Spleen (tissue), 11 donors: ENCODE data around the gene IL20. TPM values are rescaled to one million over a fixed set of nuclear protein-coding genes. Genes with fewer than 3 reads are reported as not detected.

Experiments
- DNase-seq: peaks from one replicate; pipeline ENCODE4 v3.0.0-alpha.2; 2020
- H3K27ac ChIP-seq, 8 donors: fragments of 200-600 bp; sonication (generic) in 7 of 8; 1 replicate in 4 of 8; 2 replicates in 4 of 8; pipeline versions ENCODE4 v1.5.0 to v1.8.0; 2016 to 2021; ENCODE audit warnings: inconsistent platforms in 4 of 8, mild to moderate bottlenecking in 4 of 8, moderate library complexity in 1 of 8
- H3K27me3 ChIP-seq, 7 donors: fragments of 200-600 bp; sonication (generic) in 6 of 7; replicated peaks in 1 of 7; 1 replicate in 4 of 7; 2 replicates in 3 of 7; pipeline versions ENCODE4 v1.5.0 to v1.8.0; 2016 to 2021; ENCODE audit warnings: inconsistent platforms in 3 of 7, mild to moderate bottlenecking in 1 of 7
- H3K36me3 ChIP-seq, 6 donors: fragments of 200-600 bp; sonication (generic) in 5 of 6; 1 replicate in 4 of 6; 2 replicates in 2 of 6; pipeline versions ENCODE4 v1.5.0 to v1.8.0; 2016 to 2021; ENCODE audit warnings: inconsistent platforms in 2 of 6
- H3K4me1 ChIP-seq, 6 donors: fragments of 200-600 bp; sonication (generic) in 5 of 6; 1 replicate in 3 of 6; 2 replicates in 3 of 6; pipeline versions ENCODE4 v1.5.0 to v1.8.0; 2016 to 2021; ENCODE audit warnings: inconsistent platforms in 3 of 6
- H3K4me3 ChIP-seq, 8 donors: fragments of 200-600 bp; sonication (generic) in 7 of 8; 1 replicate in 4 of 8; 2 replicates in 4 of 8; pipeline versions ENCODE4 v1.5.0 to v1.8.0; 2016 to 2021; ENCODE audit warnings: inconsistent platforms in 4 of 8, mild to moderate bottlenecking in 4 of 8, moderate library complexity in 2 of 8
- H3K9me3 ChIP-seq, 8 donors: fragments of 200-600 bp; sonication (generic) in 7 of 8; 1 replicate in 4 of 8; 2 replicates in 4 of 8; pipeline versions ENCODE4 v1.5.0 to v1.8.0; 2016 to 2021; ENCODE audit warnings: inconsistent platforms in 4 of 8
- POLR2A ChIP-seq, 3 donors: fragments of 450-650 bp; IDR thresholded peaks; one replicate each; pipeline ENCODE4 v1.5.1; 2017; ENCODE audit warnings: antibody characterized with exemption in 3 of 3, mild to moderate bottlenecking in 1 of 3
- POLR2AphosphoS5 ChIP-seq, 3 donors: sonication (generic); formaldehyde crosslinking; IDR thresholded peaks; one replicate each; pipeline ENCODE4 v1.5.1; 2017; ENCODE audit warnings: antibody characterized with exemption in 3 of 3
- WGBS, 5 donors: extraction: QIAGEN DNeasy Blood & Tissue Kit in 3 of 5; methylation state at CpG; one replicate each; pipeline versions ENCODE4 v1.1.5 to v1.1.7; 2013 to 2018; 5-methylcytosine and 5-hydroxymethylcytosine counted together
- intact Hi-C: fragments of 100-400 bp; cut with DNase I; formaldehyde crosslinking; loops from one replicate; pipeline ENCODE4 v1.15.0; 2023; ENCODE audit warnings: low total_unique reads
- polyA plus RNA-seq, 3 donors: library from polyadenylated mRNA; stranded (reverse); fragments of 200-250 nt; gene quantifications; one replicate each; pipeline ENCODE4 v1.2.1, GENCODE V29; 2013
- total RNA-seq, 7 donors: library from RNA; depleted of rRNA in 3 of 7; stranded (reverse); fragments of >200 nt in 3 of 7; fragmentation: NEBNext Ultra II Directional in 4 of 7; extraction: Animal tissue kit (Norgen Biotek cat#: 25700) in 4 of 7; gene quantifications; one replicate each; pipeline versions ENCODE4 v1.1.0 to v1.2.1, GENCODE V29; 2016 to 2021
- TF ChIP-seq, protein P1 (sequence below), 11 experiments: fragments of 200-600 bp in 7 of 11; fragments of 450-650 bp in 4 of 11; sonication (generic) in 4 of 11; IDR thresholded peaks in 8 of 11; conservative IDR thresholded peaks in 3 of 11; 1 replicate in 7 of 11; 2 replicates in 4 of 11; pipeline versions ENCODE4 v1.4.0 to v1.8.0; 2016 to 2021; ENCODE audit warnings: antibody characterized with exemption in 11 of 11, inconsistent platforms in 4 of 11, mild to moderate bottlenecking in 1 of 11
- donor health status: healthy with polysubstance abuse.
- donor health status: DM: no; HTN: no; CAD: no; lungs with moderate emphysema.
- donor health status: DM: no; HTN: no; CAD: no.
- donor health status: Bipolar disorder and iron deficiency.
- donor health status: healthy.
- donor health status: DM: no; HTN: no; CAD: no.
- donor health status: DM: yes; HTN: yes; CAD: no.

The IL20 gene
- total and polyA plus RNA-seq, 10 donors, result not detected

GRCh38 chr1:206903687-206904086 lies 38.3 kb downstream of the IL20 start:
- intact Hi-C loops, result no loop called here
- 82 to 96% (median 91%) methylated on average over 2 of the region's 2 CpGs for WGBS, 5 donors
- H3K27me3 ChIP-seq, result peaks cover 0 to 15% (median 0%) of the 10 kb centered on the region in 7 donors
- no peak for DNase-seq
- H3K36me3 ChIP-seq, result peaks cover 0 to 68% (median 33%) of the 10 kb centered on the region in 6 donors
- no peaks in the 10 kb centered on the region for H3K9me3 ChIP-seq
- peaks cover 22 to 59% (median 42%) of the 10 kb centered on the region in 6 donors for H3K4me1 ChIP-seq
- H3K27ac ChIP-seq, result no peak overlapping the region
- no peak overlapping the region for H3K4me3 ChIP-seq
- TF ChIP-seq POLR2AphosphoS5 (IDR thresholded peaks at IDR 0.05) (peak in 1 of 3 donors; percentile 34), POLR2A (IDR thresholded peaks at IDR 0.05) (no peak)
- TF ChIP-seq, protein P1, sequence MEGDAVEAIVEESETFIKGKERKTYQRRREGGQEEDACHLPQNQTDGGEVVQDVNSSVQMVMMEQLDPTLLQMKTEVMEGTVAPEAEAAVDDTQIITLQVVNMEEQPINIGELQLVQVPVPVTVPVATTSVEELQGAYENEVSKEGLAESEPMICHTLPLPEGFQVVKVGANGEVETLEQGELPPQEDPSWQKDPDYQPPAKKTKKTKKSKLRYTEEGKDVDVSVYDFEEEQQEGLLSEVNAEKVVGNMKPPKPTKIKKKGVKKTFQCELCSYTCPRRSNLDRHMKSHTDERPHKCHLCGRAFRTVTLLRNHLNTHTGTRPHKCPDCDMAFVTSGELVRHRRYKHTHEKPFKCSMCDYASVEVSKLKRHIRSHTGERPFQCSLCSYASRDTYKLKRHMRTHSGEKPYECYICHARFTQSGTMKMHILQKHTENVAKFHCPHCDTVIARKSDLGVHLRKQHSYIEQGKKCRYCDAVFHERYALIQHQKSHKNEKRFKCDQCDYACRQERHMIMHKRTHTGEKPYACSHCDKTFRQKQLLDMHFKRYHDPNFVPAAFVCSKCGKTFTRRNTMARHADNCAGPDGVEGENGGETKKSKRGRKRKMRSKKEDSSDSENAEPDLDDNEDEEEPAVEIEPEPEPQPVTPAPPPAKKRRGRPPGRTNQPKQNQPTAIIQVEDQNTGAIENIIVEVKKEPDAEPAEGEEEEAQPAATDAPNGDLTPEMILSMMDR (IDR thresholded peaks at IDR 0.05 in 8 of 11, conservative IDR thresholded peaks at IDR 0.05 in 3 of 11), result no peak

GRCh38 chr1:206904423-206905142 lies 39.2 kb downstream of the IL20 start:
- 78 to 93% (median 88%) methylated on average over 10 of the region's 10 CpGs for WGBS, 5 donors
- intact Hi-C loops, result no loop called here
- peak in 2 of 3 donors; percentile 48 to 66 for TF ChIP-seq POLR2AphosphoS5 (IDR thresholded peaks at IDR 0.05)
- TF ChIP-seq, protein P1 (IDR thresholded peaks at IDR 0.05 in 8 of 11, conservative IDR thresholded peaks at IDR 0.05 in 3 of 11), result no peak
- TF ChIP-seq POLR2A (IDR thresholded peaks at IDR 0.05), result no peak

DNA sequence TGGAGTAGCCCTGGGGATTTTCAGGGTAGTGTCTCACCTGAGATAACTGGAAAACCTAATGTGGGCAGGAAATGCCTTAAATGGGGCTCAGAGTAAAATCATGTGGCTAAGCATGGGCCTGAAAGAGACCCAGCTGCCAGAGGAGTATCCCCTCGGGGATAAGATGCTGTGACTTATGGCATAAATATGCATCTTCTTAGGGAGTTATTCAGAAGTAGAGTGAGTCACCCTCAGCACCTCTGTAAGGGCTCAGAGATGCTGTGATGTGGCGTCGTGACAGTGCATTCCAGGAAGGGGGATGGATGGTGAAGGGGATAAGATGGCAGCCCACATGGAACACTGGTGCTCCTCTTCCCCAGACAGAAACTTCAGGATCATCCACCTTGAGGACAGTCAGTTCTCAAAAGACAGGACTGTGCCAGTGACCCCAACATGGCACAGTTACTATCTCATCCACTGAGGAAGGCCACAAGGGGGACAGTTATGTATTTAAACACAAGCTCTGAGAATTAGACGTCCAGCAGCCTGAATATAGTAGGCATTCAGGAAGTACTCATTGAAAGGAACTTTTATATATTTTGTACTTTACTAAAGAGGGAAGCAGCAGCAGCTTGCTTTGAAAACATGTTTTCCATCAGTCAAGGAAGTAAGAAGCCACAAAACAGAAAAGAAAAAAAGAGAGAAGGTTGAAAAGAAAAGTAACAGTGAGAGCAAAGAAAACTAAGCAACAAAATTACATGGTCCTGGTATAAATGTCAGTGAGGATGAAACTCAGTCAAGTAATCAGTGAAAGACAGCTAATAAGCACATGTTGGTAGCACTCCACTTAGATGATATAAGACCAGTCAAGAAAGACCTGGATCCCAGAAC lies 40.1 kb downstream of the IL20 start:
- Histone ChIP-seq H3K27me3 (peaks cover 0 to 33% (median 0%) of the 10 kb centered on the region in 7 donors), H3K9me3 (no peaks in the 10 kb centered on the region), H3K4me3 (no peak overlapping the region), H3K36me3 (peaks cover 0 to 86% (median 36%) of the 10 kb centered on the region in 6 donors), H3K4me1 (peaks cover 33 to 61% (median 54%) of the 10 kb centered on the region in 6 donors), H3K27ac (peak overlapping the region in 6 of 8 donors; percentile 14 to 70 (median 48))
- peak; percentile 51 for DNase-seq
- 46 to 58% (median 53%) methylated on average over 4 of the region's 4 CpGs for WGBS, 5 donors
- TF ChIP-seq, protein P1 (IDR thresholded peaks at IDR 0.05 in 8 of 11, conservative IDR thresholded peaks at IDR 0.05 in 3 of 11), result no peak
- TF ChIP-seq POLR2AphosphoS5 (IDR thresholded peaks at IDR 0.05) (peak in 1 of 3 donors; percentile 30), POLR2A (IDR thresholded peaks at IDR 0.05) (no peak)
- intact Hi-C loops, result no loop called here

More at GRCh38 chr1:206904423-206905142, 39.2 kb downstream of the IL20 start:
- Histone ChIP-seq H3K9me3 (no peaks in the 10 kb centered on the region), H3K27me3 (peaks cover 0 to 24% (median 0%) of the 10 kb centered on the region in 7 donors), H3K27ac (peak overlapping the region in 3 of 8 donors; percentile 41 to 70 (median 59)), H3K4me1 (peaks cover 29 to 59% (median 48%) of the 10 kb centered on the region in 6 donors), H3K36me3 (peaks cover 0 to 77% (median 33%) of the 10 kb centered on the region in 6 donors), H3K4me3 (no peak overlapping the region)
- DNase-seq, result peak; percentile 70
